SK-N-SH (cell line): ENCODE data around the gene CLCN6.

Source experiments
- CTCF ChIP-seq: fragments of 200-600 bp; sonication (generic); IDR thresholded peaks from 2 replicates; pipeline ENCODE4 v1.6.1; 2017; ENCODE audit warnings: antibody characterized with exemption, mild to moderate bottlenecking, moderate library complexity
- EP300 ChIP-seq, 2 experiments: IDR thresholded peaks; 2 replicates each; pipeline versions ENCODE4 v1.4.0 to v1.6.1; 2012; ENCODE audit warnings: borderline replicate concordance in 1 of 2, low read depth in 1 of 2, low read length in 1 of 2
- MAX ChIP-seq: IDR thresholded peaks from 2 replicates; pipeline ENCODE4 v1.4.0; 2012; ENCODE audit warnings: low read depth
- NRF1 ChIP-seq: IDR thresholded peaks from 2 replicates; pipeline ENCODE4 v1.6.1; 2012; ENCODE audit warnings: low read depth, mild to moderate bottlenecking, low read length
- RXRA ChIP-seq: IDR thresholded peaks from 2 replicates; pipeline ENCODE4 v1.4.0; 2012; ENCODE audit warnings: low read depth, mild to moderate bottlenecking, borderline replicate concordance
- SIN3A ChIP-seq: IDR thresholded peaks from 2 replicates; pipeline ENCODE4 v1.6.1; 2012; ENCODE audit warnings: low read depth, mild to moderate bottlenecking, low read length, moderate library complexity, borderline replicate concordance
- TEAD4 ChIP-seq: IDR thresholded peaks from 2 replicates; pipeline ENCODE4 v1.4.0; 2012; ENCODE audit warnings: mild to moderate bottlenecking, borderline replicate concordance; ENCODE audit not compliant: insufficient read depth

GRCh38 chr1:11837767-11838348, 31.9 kb downstream of the CLCN6 start:
- no peak for TF ChIP-seq CTCF
- TF ChIP-seq RXRA: no peak
- no peak for TF ChIP-seq TEAD4
- TF ChIP-seq EP300 (IDR thresholded peaks at IDR 0.05; ENCODE audit: borderline replicate concordance in 1 of 2, low read depth in 1 of 2, low read length in 1 of 2): no peak
- TF ChIP-seq SIN3A: no peak
- no peak for TF ChIP-seq NRF1
- no peak for TF ChIP-seq MAX
